GM23338 (cell line): ENCODE data around the gene PDGFRB. TPM values are rescaled to one million over a fixed set of nuclear protein-coding genes. Genes with fewer than 3 reads are reported as not detected.

Experiments used
- ATAC-seq: fragments of 200-7000 bp; cut with Tn5 transposase; 3 replicates; pipeline ENCODE4 v1.9.1; 2020
- DNase-seq: peaks from one replicate; pipeline ENCODE4 v3.0.0-alpha.2; 2015; ENCODE audit warnings: low spot score
- H2AFZ ChIP-seq: fragments of 200-600 bp; sonication (generic); 2 replicates; pipeline ENCODE4 v1.8.0; 2016; ENCODE audit warnings: antibody characterized with exemption, mild to moderate bottlenecking, moderate library complexity
- H3F3A ChIP-seq: fragments of 200-600 bp; sonication (generic); replicated peaks from 2 replicates; pipeline ENCODE4 v1.8.0; 2017; ENCODE audit warnings: antibody characterized with exemption, mixed run types, low read depth
- H3K27ac ChIP-seq: fragments of 200-600 bp; sonication (generic); 2 replicates; pipeline ENCODE4 v1.6.1; 2016; ENCODE audit warnings: low read depth
- H3K27me3 ChIP-seq: fragments of 200-600 bp; sonication (generic); 2 replicates; pipeline ENCODE4 v1.8.0; 2016; ENCODE audit warnings: mild to moderate bottlenecking, mixed run types, moderate library complexity; ENCODE audit not compliant: insufficient read depth
- H3K36me3 ChIP-seq: fragments of 200-600 bp; sonication (generic); 2 replicates; pipeline ENCODE4 v1.8.0; 2016; ENCODE audit warnings: mild to moderate bottlenecking; ENCODE audit not compliant: insufficient read depth
- H3K4me1 ChIP-seq: fragments of 200-600 bp; sonication (generic); 2 replicates; pipeline ENCODE4 v1.8.0; 2016; ENCODE audit warnings: mild to moderate bottlenecking, moderate library complexity; ENCODE audit not compliant: insufficient read depth
- H3K4me2 ChIP-seq: fragments of 200-600 bp; sonication (generic); 2 replicates; pipeline ENCODE4 v1.7.1; 2017; ENCODE audit warnings: mixed run types
- H3K4me3 ChIP-seq: fragments of 200-600 bp; sonication (generic); 2 replicates; pipeline ENCODE4 v1.6.1; 2016; ENCODE audit warnings: mixed run types
- H3K79me2 ChIP-seq: fragments of 200-600 bp; sonication (generic); replicated peaks from 2 replicates; pipeline ENCODE4 v1.8.0; 2017; ENCODE audit warnings: mild to moderate bottlenecking; ENCODE audit not compliant: insufficient read depth
- H3K9me2 ChIP-seq: fragments of 200-600 bp; sonication (generic); 2 replicates; pipeline ENCODE4 v1.8.0; 2017; ENCODE audit not compliant: insufficient read depth
- H4K20me1 ChIP-seq: fragments of 200-600 bp; sonication (generic); replicated peaks from 2 replicates; pipeline ENCODE4 v1.8.0; 2017; ENCODE audit warnings: mild to moderate bottlenecking; ENCODE audit not compliant: insufficient read depth
- H3K27ac Mint-ChIP-seq: 2 replicates; pipeline ENCODE4 v1.8.0; 2020; ENCODE audit warnings: inconsistent platforms, mild to moderate bottlenecking, moderate library complexity, mixed read lengths
- H3K27me3 Mint-ChIP-seq: 3 replicates; pipeline ENCODE4 v1.8.0; 2022; ENCODE audit warnings: low read depth, mild to moderate bottlenecking, moderate library complexity, mixed read lengths, inconsistent platforms; ENCODE audit not compliant: insufficient read depth, poor library complexity
- H3K36me3 Mint-ChIP-seq: 3 replicates; pipeline ENCODE4 v1.8.0; 2021; ENCODE audit warnings: low read depth, mild to moderate bottlenecking, inconsistent platforms, moderate library complexity, mixed read lengths
- H3K4me1 Mint-ChIP-seq: 3 replicates; pipeline ENCODE4 v1.8.0; 2020; ENCODE audit warnings: mild to moderate bottlenecking, inconsistent platforms, mixed read lengths
- H3K4me3 Mint-ChIP-seq: 3 replicates; pipeline ENCODE4 v1.8.0; 2021; ENCODE audit warnings: moderate library complexity, mild to moderate bottlenecking, inconsistent platforms, mixed read lengths
- H3K9me3 Mint-ChIP-seq: 3 replicates; pipeline ENCODE4 v1.8.0; 2020; ENCODE audit warnings: moderate library complexity, mild to moderate bottlenecking, inconsistent platforms, mixed read lengths
- CREB1 ChIP-seq: fragments of 250-450 bp; sonication (Bioruptor Pico); IDR thresholded peaks from 2 replicates; pipeline ENCODE4 v1.5.0; 2020; ENCODE audit warnings: low read depth, mild to moderate bottlenecking, moderate library complexity
- CTCF ChIP-seq, 2 experiments: fragments of 200-600 bp in 1 of 2; sonication (generic) in 1 of 2; conservative IDR thresholded peaks; 2 replicates each; pipeline versions ENCODE4 v1.5.1 to v1.6.1; 2016 to 2017; ENCODE audit warnings: antibody characterized with exemption in 2 of 2, low read depth in 2 of 2, mild to moderate bottlenecking in 2 of 2, moderate library complexity in 1 of 2
- ETS1 ChIP-seq: IDR thresholded peaks from 2 replicates; pipeline ENCODE4 v1.6.1; 2016; ENCODE audit warnings: antibody characterized with exemption
- EZH2 ChIP-seq: fragments of 200-600 bp; sonication (generic); IDR thresholded peaks from one replicate; pipeline ENCODE4 v1.8.0; 2017; ENCODE audit warnings: antibody characterized with exemption, mild to moderate bottlenecking, low read depth; ENCODE audit not compliant: unreplicated experiment
- EZH2phosphoT487 ChIP-seq: fragments of 200-600 bp; sonication (generic); IDR thresholded peaks from one replicate; pipeline ENCODE4 v1.8.1; 2018; ENCODE audit warnings: antibody characterized with exemption; ENCODE audit not compliant: unreplicated experiment
- JUNB ChIP-seq: IDR thresholded peaks from one replicate; pipeline ENCODE4 v1.6.1; 2016; ENCODE audit warnings: antibody characterized with exemption; ENCODE audit not compliant: unreplicated experiment
- NANOG ChIP-seq: IDR thresholded peaks from 2 replicates; pipeline ENCODE4 v1.6.1; 2016; ENCODE audit warnings: antibody characterized with exemption, borderline replicate concordance
- POLR2AphosphoS5 ChIP-seq: IDR thresholded peaks from 2 replicates; pipeline ENCODE4 v1.6.1; 2016; ENCODE audit warnings: antibody characterized with exemption, low read depth
- STAT1 ChIP-seq: IDR thresholded peaks from one replicate; pipeline ENCODE4 v1.6.1; 2016; ENCODE audit warnings: antibody characterized with exemption; ENCODE audit not compliant: unreplicated experiment
- ZNF114 ChIP-seq: fragments of 250-450 bp; sonication (Bioruptor Pico); IDR thresholded peaks from 2 replicates; pipeline ENCODE4 v1.5.0; 2020; ENCODE audit warnings: mild to moderate bottlenecking, moderate library complexity
- ZNF331 ChIP-seq: fragments of 250-450 bp; sonication (Bioruptor Pico); IDR thresholded peaks from 2 replicates; pipeline ENCODE4 v1.5.0; 2020; ENCODE audit warnings: low read depth, mild to moderate bottlenecking, moderate library complexity
- polyA plus RNA-seq: library from polyadenylated mRNA; unstranded; fragments of >200 nt; fragmentation: Nextera tagmentation; extraction: Ambion mirVana; gene quantifications from 2 replicates; pipeline ENCODE4 v1.2.1, GENCODE V29; 2016
- total RNA-seq: library from RNA; depleted of rRNA; stranded (reverse); fragments of >200 nt; shearing (Covaris generic); gene quantifications from 2 replicates; pipeline ENCODE4 v1.2.3, GENCODE V29; 2014
- TF ChIP-seq, protein P1 (sequence below): IDR thresholded peaks from one replicate; pipeline ENCODE4 v1.6.1; 2018; ENCODE audit warnings: antibody characterized with exemption; ENCODE audit not compliant: unreplicated experiment
- TF ChIP-seq, protein P2 (sequence below): fragments of 250-450 bp; sonication (Bioruptor Pico); IDR thresholded peaks from 2 replicates; pipeline ENCODE4 v1.5.0; 2020; ENCODE audit warnings: mild to moderate bottlenecking, moderate library complexity

The PDGFRB gene
- total and polyA plus RNA-seq, 2 experiments from 2014 or later = 4.5 to 11.3 TPM

DNA sequence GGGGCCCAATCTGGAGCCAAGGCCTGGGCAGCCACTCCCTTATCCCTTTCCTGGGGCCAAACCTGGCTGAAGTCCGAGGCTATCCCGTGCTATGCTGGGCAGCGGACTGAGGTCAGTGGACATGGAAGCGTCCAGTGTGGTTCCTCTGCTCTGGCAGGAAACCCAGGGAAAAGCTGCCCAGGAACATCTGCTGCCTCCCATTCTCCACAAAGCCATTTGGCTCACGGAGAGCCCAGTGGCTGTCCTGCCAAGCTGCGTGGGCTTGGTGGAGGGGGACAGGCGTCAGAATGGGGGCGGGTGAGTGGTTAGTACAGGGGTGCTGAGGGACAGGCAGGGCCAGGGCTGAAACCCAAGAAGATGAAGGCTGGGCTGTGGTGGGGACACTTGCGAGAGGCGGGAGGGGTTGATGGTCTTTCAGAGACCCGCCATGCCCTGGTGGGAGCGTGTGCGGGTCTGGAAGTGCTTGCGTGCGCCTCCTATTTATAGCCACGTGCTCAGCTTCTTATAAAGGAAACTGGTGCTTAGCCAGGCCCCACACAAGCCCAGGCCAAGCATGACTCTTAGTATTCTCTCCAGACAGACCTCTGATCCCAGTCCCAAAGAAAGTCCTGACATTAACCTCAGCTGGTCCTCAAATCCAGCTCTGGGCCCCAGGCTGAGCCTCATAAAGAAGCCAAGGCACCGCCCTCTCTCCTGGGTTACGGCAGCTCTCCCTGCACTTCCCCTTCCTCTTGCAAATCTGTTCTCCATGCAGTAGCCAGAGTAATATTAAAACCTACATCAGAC, 24.8 kb upstream of the PDGFRB start:
- Histone ChIP-seq H3K79me2 (no peaks in the 10 kb centered on the region), H2AFZ (no peak overlapping the region), H3F3A (no peaks in the 10 kb centered on the region), H3K27ac (no peak overlapping the region), H3K4me2 (no peak overlapping the region), H3K4me3 (no peak overlapping the region), H3K9me2 (no peaks in the 10 kb centered on the region), H4K20me1 (no peaks in the 10 kb centered on the region), H3K27me3 (no peaks in the 10 kb centered on the region), H3K36me3 (no peaks in the 10 kb centered on the region), H3K4me1 (peaks cover under 1% of the 10 kb centered on the region; the same call in 1 of the 2 replicates)
- H3K27me3 Mint-ChIP-seq = peaks cover 17% of the 10 kb centered on the region
- no peaks in the 10 kb centered on the region for H3K9me3 Mint-ChIP-seq
- no peak overlapping the region for H3K4me3 Mint-ChIP-seq
- H3K36me3 Mint-ChIP-seq = no peaks in the 10 kb centered on the region
- no peak for ATAC-seq
- TF ChIP-seq POLR2AphosphoS5 = no peak
- TF ChIP-seq STAT1 = no peak
- no peak for TF ChIP-seq ZNF114
- no peak for TF ChIP-seq EZH2
- TF ChIP-seq ZNF331 (CRISPR knock-in tag) = no peak
- TF ChIP-seq, protein P1, sequence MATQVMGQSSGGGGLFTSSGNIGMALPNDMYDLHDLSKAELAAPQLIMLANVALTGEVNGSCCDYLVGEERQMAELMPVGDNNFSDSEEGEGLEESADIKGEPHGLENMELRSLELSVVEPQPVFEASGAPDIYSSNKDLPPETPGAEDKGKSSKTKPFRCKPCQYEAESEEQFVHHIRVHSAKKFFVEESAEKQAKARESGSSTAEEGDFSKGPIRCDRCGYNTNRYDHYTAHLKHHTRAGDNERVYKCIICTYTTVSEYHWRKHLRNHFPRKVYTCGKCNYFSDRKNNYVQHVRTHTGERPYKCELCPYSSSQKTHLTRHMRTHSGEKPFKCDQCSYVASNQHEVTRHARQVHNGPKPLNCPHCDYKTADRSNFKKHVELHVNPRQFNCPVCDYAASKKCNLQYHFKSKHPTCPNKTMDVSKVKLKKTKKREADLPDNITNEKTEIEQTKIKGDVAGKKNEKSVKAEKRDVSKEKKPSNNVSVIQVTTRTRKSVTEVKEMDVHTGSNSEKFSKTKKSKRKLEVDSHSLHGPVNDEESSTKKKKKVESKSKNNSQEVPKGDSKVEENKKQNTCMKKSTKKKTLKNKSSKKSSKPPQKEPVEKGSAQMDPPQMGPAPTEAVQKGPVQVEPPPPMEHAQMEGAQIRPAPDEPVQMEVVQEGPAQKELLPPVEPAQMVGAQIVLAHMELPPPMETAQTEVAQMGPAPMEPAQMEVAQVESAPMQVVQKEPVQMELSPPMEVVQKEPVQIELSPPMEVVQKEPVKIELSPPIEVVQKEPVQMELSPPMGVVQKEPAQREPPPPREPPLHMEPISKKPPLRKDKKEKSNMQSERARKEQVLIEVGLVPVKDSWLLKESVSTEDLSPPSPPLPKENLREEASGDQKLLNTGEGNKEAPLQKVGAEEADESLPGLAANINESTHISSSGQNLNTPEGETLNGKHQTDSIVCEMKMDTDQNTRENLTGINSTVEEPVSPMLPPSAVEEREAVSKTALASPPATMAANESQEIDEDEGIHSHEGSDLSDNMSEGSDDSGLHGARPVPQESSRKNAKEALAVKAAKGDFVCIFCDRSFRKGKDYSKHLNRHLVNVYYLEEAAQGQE = no peak
- TF ChIP-seq ETS1 = no peak
- no peak for TF ChIP-seq CTCF (conservative IDR thresholded peaks at IDR 0.05; ENCODE audit: low read depth in 2 of 2)
- TF ChIP-seq CREB1 (CRISPR knock-in tag) = no peak
- TF ChIP-seq EZH2phosphoT487 = no peak
- TF ChIP-seq, protein P2, sequence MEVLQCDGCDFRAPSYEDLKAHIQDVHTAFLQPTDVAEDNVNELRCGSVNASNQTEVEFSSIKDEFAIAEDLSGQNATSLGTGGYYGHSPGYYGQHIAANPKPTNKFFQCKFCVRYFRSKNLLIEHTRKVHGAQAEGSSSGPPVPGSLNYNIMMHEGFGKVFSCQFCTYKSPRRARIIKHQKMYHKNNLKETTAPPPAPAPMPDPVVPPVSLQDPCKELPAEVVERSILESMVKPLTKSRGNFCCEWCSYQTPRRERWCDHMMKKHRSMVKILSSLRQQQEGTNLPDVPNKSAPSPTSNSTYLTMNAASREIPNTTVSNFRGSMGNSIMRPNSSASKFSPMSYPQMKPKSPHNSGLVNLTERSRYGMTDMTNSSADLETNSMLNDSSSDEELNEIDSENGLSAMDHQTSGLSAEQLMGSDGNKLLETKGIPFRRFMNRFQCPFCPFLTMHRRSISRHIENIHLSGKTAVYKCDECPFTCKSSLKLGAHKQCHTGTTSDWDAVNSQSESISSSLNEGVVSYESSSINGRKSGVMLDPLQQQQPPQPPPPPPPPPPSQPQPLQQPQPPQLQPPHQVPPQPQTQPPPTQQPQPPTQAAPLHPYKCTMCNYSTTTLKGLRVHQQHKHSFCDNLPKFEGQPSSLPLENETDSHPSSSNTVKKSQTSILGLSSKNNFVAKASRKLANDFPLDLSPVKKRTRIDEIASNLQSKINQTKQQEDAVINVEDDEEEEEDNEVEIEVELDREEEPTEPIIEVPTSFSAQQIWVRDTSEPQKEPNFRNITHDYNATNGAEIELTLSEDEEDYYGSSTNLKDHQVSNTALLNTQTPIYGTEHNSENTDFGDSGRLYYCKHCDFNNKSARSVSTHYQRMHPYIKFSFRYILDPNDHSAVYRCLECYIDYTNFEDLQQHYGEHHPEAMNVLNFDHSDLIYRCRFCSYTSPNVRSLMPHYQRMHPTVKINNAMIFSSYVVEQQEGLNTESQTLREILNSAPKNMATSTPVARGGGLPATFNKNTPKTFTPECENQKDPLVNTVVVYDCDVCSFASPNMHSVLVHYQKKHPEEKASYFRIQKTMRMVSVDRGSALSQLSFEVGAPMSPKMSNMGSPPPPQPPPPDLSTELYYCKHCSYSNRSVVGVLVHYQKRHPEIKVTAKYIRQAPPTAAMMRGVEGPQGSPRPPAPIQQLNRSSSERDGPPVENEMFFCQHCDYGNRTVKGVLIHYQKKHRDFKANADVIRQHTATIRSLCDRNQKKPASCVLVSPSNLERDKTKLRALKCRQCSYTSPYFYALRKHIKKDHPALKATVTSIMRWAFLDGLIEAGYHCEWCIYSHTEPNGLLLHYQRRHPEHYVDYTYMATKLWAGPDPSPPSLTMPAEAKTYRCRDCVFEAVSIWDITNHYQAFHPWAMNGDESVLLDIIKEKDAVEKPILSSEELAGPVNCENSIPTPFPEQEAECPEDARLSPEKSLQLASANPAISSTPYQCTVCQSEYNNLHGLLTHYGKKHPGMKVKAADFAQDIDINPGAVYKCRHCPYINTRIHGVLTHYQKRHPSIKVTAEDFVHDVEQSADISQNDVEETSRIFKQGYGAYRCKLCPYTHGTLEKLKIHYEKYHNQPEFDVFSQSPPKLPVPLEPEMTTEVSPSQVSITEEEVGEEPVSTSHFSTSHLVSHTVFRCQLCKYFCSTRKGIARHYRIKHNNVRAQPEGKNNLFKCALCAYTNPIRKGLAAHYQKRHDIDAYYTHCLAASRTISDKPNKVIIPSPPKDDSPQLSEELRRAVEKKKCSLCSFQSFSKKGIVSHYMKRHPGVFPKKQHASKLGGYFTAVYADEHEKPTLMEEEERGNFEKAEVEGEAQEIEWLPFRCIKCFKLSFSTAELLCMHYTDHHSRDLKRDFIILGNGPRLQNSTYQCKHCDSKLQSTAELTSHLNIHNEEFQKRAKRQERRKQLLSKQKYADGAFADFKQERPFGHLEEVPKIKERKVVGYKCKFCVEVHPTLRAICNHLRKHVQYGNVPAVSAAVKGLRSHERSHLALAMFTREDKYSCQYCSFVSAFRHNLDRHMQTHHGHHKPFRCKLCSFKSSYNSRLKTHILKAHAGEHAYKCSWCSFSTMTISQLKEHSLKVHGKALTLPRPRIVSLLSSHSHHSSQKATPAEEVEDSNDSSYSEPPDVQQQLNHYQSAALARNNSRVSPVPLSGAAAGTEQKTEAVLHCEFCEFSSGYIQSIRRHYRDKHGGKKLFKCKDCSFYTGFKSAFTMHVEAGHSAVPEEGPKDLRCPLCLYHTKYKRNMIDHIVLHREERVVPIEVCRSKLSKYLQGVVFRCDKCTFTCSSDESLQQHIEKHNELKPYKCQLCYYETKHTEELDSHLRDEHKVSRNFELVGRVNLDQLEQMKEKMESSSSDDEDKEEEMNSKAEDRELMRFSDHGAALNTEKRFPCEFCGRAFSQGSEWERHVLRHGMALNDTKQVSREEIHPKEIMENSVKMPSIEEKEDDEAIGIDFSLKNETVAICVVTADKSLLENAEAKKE (CRISPR knock-in tag) = no peak
- no peak for TF ChIP-seq NANOG
- TF ChIP-seq JUNB = no peak
- H3K27ac Mint-ChIP-seq = no peak overlapping the region
- peaks cover 12% of the 10 kb centered on the region for H3K4me1 Mint-ChIP-seq
- no peak for DNase-seq
